Measurements from ENCODE around the gene CDKAL1.

GRCh38 chr6:20704325-20705025 is 170.2 kb downstream of the CDKAL1 start:
- TF ChIP-seq, protein P1, sequence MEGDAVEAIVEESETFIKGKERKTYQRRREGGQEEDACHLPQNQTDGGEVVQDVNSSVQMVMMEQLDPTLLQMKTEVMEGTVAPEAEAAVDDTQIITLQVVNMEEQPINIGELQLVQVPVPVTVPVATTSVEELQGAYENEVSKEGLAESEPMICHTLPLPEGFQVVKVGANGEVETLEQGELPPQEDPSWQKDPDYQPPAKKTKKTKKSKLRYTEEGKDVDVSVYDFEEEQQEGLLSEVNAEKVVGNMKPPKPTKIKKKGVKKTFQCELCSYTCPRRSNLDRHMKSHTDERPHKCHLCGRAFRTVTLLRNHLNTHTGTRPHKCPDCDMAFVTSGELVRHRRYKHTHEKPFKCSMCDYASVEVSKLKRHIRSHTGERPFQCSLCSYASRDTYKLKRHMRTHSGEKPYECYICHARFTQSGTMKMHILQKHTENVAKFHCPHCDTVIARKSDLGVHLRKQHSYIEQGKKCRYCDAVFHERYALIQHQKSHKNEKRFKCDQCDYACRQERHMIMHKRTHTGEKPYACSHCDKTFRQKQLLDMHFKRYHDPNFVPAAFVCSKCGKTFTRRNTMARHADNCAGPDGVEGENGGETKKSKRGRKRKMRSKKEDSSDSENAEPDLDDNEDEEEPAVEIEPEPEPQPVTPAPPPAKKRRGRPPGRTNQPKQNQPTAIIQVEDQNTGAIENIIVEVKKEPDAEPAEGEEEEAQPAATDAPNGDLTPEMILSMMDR (conservative IDR thresholded peaks at IDR 0.05; ENCODE audit: low read depth, low read length): no peak
- no peak for TF ChIP-seq EZH2 (IDR thresholded peaks at IDR 0.05; ENCODE audit: low read length, unreplicated experiment)
- no peak for TF ChIP-seq EZH2phosphoT487 (IDR thresholded peaks at IDR 0.05; ENCODE audit: borderline replicate concordance, low read length)
